Left lung (tissue), 10 donors: ENCODE measurements around the gene GSX2. TPM values are rescaled to one million over a fixed set of nuclear protein-coding genes. Genes with fewer than 3 reads are reported as not detected.
A peak's percentile ranks its signal among the peaks of the same experiment; 100 is the strongest.

Source experiments
- ATAC-seq: fragments of 200-7000 bp; cut with Tn5 transposase; one replicate; pipeline ENCODE4 v1.9.1; 2020; ENCODE audit warnings: moderate library complexity
- DNase-seq, 4 donors: peaks; one replicate each; pipeline ENCODE4 v3.0.0-alpha.2; 2013 to 2020
- H3K27ac ChIP-seq, 2 donors: fragments of 200-600 bp; sonication (generic) in 1 of 2; one replicate each; pipeline versions ENCODE4 v1.5.0 to v1.8.0; 2020 to 2021
- H3K27me3 ChIP-seq, 2 donors: fragments of 200-600 bp; sonication (generic) in 1 of 2; one replicate each; pipeline versions ENCODE4 v1.5.0 to v1.8.0; 2020 to 2021
- H3K36me3 ChIP-seq, 2 donors: fragments of 200-600 bp; sonication (generic) in 1 of 2; one replicate each; pipeline versions ENCODE4 v1.5.0 to v1.8.0; 2020 to 2021
- H3K4me1 ChIP-seq, 2 donors: fragments of 200-600 bp; one replicate each; pipeline ENCODE4 v1.8.0; 2021
- H3K4me3 ChIP-seq, 2 donors: fragments of 200-600 bp; sonication (generic) in 1 of 2; one replicate each; pipeline versions ENCODE4 v1.5.0 to v1.8.0; 2020 to 2021; ENCODE audit warnings: mild to moderate bottlenecking in 1 of 2
- H3K9me3 ChIP-seq, 2 donors: fragments of 200-600 bp; sonication (generic) in 1 of 2; one replicate each; pipeline versions ENCODE4 v1.5.0 to v1.8.0; 2020 to 2021
- intact Hi-C, 2 donors: fragments of 100-400 bp; cut with DNase I; formaldehyde crosslinking; loops; one replicate each; pipeline versions ENCODE4 v1.11.2 to v1.14.2; 2022
- polyA plus RNA-seq, 6 donors: library from polyadenylated mRNA; unstranded; fragments of 120-200 nt; gene quantifications; one replicate each; pipeline ENCODE4 v1.2.1, GENCODE V29; 2013; ENCODE audit not compliant: insufficient read length in 6 of 6
- total RNA-seq, 2 donors: library from RNA; stranded (reverse); fragmentation: NEBNext Ultra II Directional; extraction: Animal tissue kit (Norgen Biotek cat#: 25700); gene quantifications; one replicate each; pipeline ENCODE4 v1.2.1, GENCODE V29; 2021
- TF ChIP-seq, protein P1 (sequence below), 2 donors: fragments of 200-600 bp; sonication (generic) in 1 of 2; IDR thresholded peaks; one replicate each; pipeline versions ENCODE4 v1.5.0 to v1.8.0; 2021; ENCODE audit warnings: antibody characterized with exemption in 2 of 2
- donor health status: DM: no; HTN: yes; CAD: no.
- donor health status: DM: no; HTN: no; CAD: no.

Gene GSX2
- total and polyA plus RNA-seq, 8 donors: not detected

DNA sequence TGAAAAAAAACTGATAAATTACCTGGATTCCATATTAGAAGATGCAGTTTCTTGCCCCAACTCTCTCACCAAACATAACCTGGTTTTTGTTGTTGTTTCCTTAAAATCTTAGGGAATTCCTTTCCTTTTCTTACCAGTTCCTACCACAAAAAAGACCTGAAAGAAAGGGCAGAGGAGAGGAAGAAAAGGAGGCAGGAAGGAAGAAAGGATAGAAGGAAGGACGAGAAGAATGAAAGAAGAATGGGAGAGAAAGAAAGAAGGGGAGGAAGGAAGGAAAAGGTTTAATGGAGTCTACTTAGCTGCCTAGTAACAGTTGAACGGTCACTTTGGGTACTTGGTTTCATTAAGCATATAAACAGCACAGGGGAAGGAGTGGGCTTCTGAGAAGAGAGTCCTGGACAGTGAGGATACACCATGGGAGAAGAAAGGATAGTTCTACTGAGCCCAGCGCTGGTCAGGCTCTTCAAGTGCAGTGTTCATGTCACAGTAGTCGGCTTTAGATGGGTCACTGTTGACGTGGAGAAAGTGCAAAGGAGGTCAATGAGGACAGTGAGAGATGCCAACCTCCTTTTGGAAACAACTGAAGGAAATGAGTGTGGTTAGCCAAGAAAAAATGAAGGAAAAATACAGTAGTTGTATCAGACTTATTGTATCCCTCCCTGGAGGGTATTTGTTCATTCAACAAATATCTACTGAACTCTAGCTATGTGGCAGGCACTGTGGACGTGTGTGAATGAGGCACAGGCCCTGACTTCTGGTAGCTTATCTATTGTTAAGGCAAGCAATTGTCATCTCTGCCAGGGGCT lies 34.5 kb upstream of the GSX2 start:
- peaks cover 20 to 38% of the 10 kb centered on the region in 2 donors for H3K4me1 ChIP-seq
- intact Hi-C loops: no loop called here
- H3K9me3 ChIP-seq: no peaks in the 10 kb centered on the region
- H3K4me3 ChIP-seq: peak overlapping the region in 1 of 2 donors; percentile 85
- no peak for ATAC-seq
- H3K36me3 ChIP-seq: no peaks in the 10 kb centered on the region
- DNase-seq: no peak
- TF ChIP-seq, protein P1, sequence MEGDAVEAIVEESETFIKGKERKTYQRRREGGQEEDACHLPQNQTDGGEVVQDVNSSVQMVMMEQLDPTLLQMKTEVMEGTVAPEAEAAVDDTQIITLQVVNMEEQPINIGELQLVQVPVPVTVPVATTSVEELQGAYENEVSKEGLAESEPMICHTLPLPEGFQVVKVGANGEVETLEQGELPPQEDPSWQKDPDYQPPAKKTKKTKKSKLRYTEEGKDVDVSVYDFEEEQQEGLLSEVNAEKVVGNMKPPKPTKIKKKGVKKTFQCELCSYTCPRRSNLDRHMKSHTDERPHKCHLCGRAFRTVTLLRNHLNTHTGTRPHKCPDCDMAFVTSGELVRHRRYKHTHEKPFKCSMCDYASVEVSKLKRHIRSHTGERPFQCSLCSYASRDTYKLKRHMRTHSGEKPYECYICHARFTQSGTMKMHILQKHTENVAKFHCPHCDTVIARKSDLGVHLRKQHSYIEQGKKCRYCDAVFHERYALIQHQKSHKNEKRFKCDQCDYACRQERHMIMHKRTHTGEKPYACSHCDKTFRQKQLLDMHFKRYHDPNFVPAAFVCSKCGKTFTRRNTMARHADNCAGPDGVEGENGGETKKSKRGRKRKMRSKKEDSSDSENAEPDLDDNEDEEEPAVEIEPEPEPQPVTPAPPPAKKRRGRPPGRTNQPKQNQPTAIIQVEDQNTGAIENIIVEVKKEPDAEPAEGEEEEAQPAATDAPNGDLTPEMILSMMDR (IDR thresholded peaks at IDR 0.05): no peak
- peak overlapping the region; percentile 95 to 98 for H3K27ac ChIP-seq
- no peaks in the 10 kb centered on the region for H3K27me3 ChIP-seq

GRCh38 chr4:54066088-54066415 lies 33.9 kb upstream of the GSX2 start:
- intact Hi-C loops: no loop called here
- no peaks in the 10 kb centered on the region for H3K27me3 ChIP-seq
- peak overlapping the region in 1 of 2 donors; percentile 98 for H3K27ac ChIP-seq
- no peaks in the 10 kb centered on the region for H3K36me3 ChIP-seq
- no peaks in the 10 kb centered on the region for H3K9me3 ChIP-seq
- H3K4me3 ChIP-seq: no peak overlapping the region
- TF ChIP-seq, protein P1 (IDR thresholded peaks at IDR 0.05): no peak
- ATAC-seq (no peak), DNase-seq (no peak)
- peaks cover 20 to 32% of the 10 kb centered on the region in 2 donors for H3K4me1 ChIP-seq

DNA sequence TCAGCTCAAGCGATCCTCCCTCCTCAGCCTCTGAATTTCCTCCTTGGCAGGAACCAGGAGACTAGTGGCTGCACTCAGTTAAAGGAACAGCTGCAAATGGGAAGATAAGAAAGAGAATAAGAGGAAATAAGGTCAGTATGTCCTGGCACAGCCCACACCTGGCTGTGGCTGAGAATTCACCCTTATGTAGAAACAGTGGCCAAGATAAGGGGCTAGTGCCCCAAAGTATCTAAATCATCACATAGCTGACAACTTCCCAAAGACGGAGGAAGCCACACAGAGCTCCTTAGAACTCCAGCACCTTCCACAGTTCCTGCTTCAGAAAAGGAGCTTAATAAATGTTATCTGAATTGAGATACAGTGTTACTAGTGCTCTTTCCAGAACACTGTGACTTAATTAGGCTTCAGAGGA lies 33.2 kb upstream of the GSX2 start:
- H3K4me1 ChIP-seq: peaks cover 19 to 25% of the 10 kb centered on the region in 2 donors
- intact Hi-C loops: no loop called here
- TF ChIP-seq, protein P1 (IDR thresholded peaks at IDR 0.05): no peak
- no peaks in the 10 kb centered on the region for H3K9me3 ChIP-seq
- DNase-seq (no peak), ATAC-seq (no peak)
- H3K27ac ChIP-seq: peak overlapping the region in 1 of 2 donors; percentile 60
- no peaks in the 10 kb centered on the region for H3K27me3 ChIP-seq
- H3K36me3 ChIP-seq: no peaks in the 10 kb centered on the region
- no peak overlapping the region for H3K4me3 ChIP-seq

- H3K4me1 ChIP-seq: peaks cover 15 to 21% of the 10 kb centered on the region in 2 donors
- peak overlapping the region in 1 of 2 donors; percentile 60 for H3K27ac ChIP-seq
- no peak for DNase-seq
- H3K4me3 ChIP-seq: no peak overlapping the region
- H3K36me3 ChIP-seq: no peaks in the 10 kb centered on the region
- TF ChIP-seq, protein P1 (IDR thresholded peaks at IDR 0.05): no peak
- intact Hi-C loops: no loop called here
- H3K27me3 ChIP-seq: no peaks in the 10 kb centered on the region
- no peak for ATAC-seq
- H3K9me3 ChIP-seq: no peaks in the 10 kb centered on the region
These were observed 32.8 kb upstream of the GSX2 start for GRCh38 chr4:54067166-54067565.

DNA sequence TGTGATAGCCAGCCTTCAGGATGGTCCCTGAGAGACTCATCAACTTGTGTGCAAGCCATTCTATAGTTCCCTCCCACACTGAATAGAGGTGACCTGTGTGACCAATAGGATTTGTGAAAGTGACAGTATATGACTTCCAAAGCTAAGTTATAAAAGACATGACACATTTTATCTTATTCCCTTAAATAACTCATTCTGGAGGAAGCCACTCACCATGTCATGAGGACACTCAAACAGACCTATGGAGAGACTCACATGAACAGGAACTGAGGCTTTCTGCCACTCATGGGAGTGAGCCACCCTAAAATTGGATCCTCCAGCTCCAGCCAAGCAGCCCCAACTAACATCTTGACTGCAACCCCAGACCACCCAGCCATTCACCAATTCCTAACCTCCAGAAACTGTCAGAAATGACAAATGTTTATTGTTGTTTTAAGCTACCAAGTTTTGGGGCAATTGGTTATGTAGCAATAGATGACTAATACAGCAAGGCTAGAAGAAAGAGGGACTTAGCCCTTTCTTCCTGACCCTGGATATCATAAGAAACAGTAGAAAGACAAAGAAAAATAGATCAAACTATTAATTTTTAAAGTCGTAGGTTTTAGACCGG lies 26.6 kb upstream of the GSX2 start:
- Histone ChIP-seq H3K36me3 (no peaks in the 10 kb centered on the region), H3K4me3 (no peak overlapping the region), H3K27me3 (no peaks in the 10 kb centered on the region), H3K9me3 (no peaks in the 10 kb centered on the region), H3K4me1 (no peaks in the 10 kb centered on the region), H3K27ac (no peak overlapping the region)
- DNase-seq (no peak), ATAC-seq (no peak)
- intact Hi-C loops: no loop called here
- TF ChIP-seq, protein P1 (IDR thresholded peaks at IDR 0.05): no peak
